K562 (cell line): ENCODE results near the gene ZNF473. TPM values are rescaled to one million over a fixed set of nuclear protein-coding genes. Genes with fewer than 3 reads are reported as not detected.

Experiments
- ATAC-seq: fragments of 200-7000 bp; cut with Tn5 transposase; 3 replicates; pipeline ENCODE4 v1.9.1; 2020; ENCODE audit warnings: moderate library complexity
- BruUV-seq: library from RNA; stranded (reverse); fragments of 400-500 nt; replicated peaks from 2 replicates; lab custom pipeline; 2021; lab: Mats Ljungman, UMichigan
- CTCF ChIA-PET: fragments of 300-600 bp; formaldehyde crosslinking; extraction: SDS; loops from one replicate; lab custom pipeline; 2021; ENCODE audit warnings: low intra/inter-chr PET ratio; lab: Yijun Ruan, JAX
- POLR2A ChIA-PET: fragments of 300-600, 350-650 bp; sonication (Branson Sonifier 250); formaldehyde crosslinking; extraction: SDS; loops from one replicate; lab custom pipeline; 2021; ENCODE audit warnings: antibody characterized with exemption, inconsistent platforms; lab: Yijun Ruan, JAX
- DNase-seq, 4 experiments: peaks; one replicate each; pipeline versions ENCODE4 v3.0.0 to v3.0.0-alpha.2; 2011 to 2018; ENCODE audit warnings: low spot score in 3 of 4, mixed read lengths in 3 of 4; ENCODE audit errors: extremely low read depth in 1 of 4
- FAIRE-seq: peaks from 2 replicates; lab custom pipeline; 2011; peaks lifted over from hg19 to GRCh38; lab: Jason Lieb, UNC
- H2AFZ ChIP-seq: 2 replicates; pipeline ENCODE4 v1.6.0; 2011; ENCODE audit warnings: low read depth, low read length, control low read depth, inconsistent platforms
- H3K27ac ChIP-seq: fragments of 200-600 bp; 3 replicates; pipeline ENCODE4 v1.8.0; 2011; ENCODE audit warnings: low read depth, mild to moderate bottlenecking, control low read depth, inconsistent platforms, low read length, moderate library complexity, mixed read lengths; ENCODE audit errors: extremely low read depth
- H3K27me3 ChIP-seq, 2 experiments: fragments of 300-600 bp in 1 of 2; 2 replicates in 1 of 2; 3 replicates in 1 of 2; pipeline versions ENCODE4 v1.6.0 to v1.8.0; 2011; ENCODE audit warnings: inconsistent platforms in 2 of 2, low read length in 2 of 2, mild to moderate bottlenecking in 1 of 2, mixed read lengths in 1 of 2, moderate library complexity in 1 of 2; ENCODE audit not compliant: control insufficient read depth in 2 of 2, insufficient read depth in 2 of 2
- H3K36me3 ChIP-seq: fragments of 300-600 bp; 3 replicates; pipeline ENCODE4 v1.8.0; 2011; ENCODE audit warnings: mild to moderate bottlenecking, low read length, inconsistent platforms; ENCODE audit not compliant: control insufficient read depth, insufficient read depth
- H3K4me1 ChIP-seq, 2 experiments: fragments of 200-600 bp in 1 of 2; replicated peaks in 1 of 2; 2 replicates in 1 of 2; 3 replicates in 1 of 2; pipeline versions ENCODE4 v1.5.1 to v1.8.0; 2011; ENCODE audit warnings: inconsistent platforms in 2 of 2, low read length in 2 of 2, mild to moderate bottlenecking in 1 of 2, mixed read lengths in 1 of 2, moderate library complexity in 1 of 2; ENCODE audit not compliant: control insufficient read depth in 2 of 2, insufficient read depth in 2 of 2
- H3K4me2 ChIP-seq: 2 replicates; pipeline ENCODE4 v1.6.1; 2011; ENCODE audit warnings: low read length, control low read depth, inconsistent platforms, mixed read lengths; ENCODE audit not compliant: insufficient read depth
- H3K4me3 ChIP-seq: fragments of 200-600 bp; sonication (generic), shearing (Covaris generic); 2 replicates; pipeline ENCODE4 v1.5.1; 2016; ENCODE audit warnings: control low read depth, inconsistent platforms
- H3K79me2 ChIP-seq: fragments of 200-600 bp; 3 replicates; pipeline ENCODE4 v1.8.0; 2011; ENCODE audit warnings: low read length, inconsistent platforms; ENCODE audit not compliant: control insufficient read depth, insufficient read depth
- H3K9ac ChIP-seq, 2 experiments: 2 replicates each; pipeline versions ENCODE4 v1.6.0 to v1.6.1; 2011; ENCODE audit warnings: low read depth in 2 of 2, low read length in 2 of 2, control low read depth in 1 of 2, inconsistent platforms in 1 of 2, mild to moderate bottlenecking in 1 of 2, mixed read lengths in 1 of 2; ENCODE audit not compliant: insufficient read depth in 1 of 2
- H3K9me1 ChIP-seq: one replicate; pipeline ENCODE4 v1.6.0; 2011; ENCODE audit warnings: inconsistent platforms, mild to moderate bottlenecking, low read length, moderate library complexity; ENCODE audit not compliant: control insufficient read depth, insufficient read depth
- H3K9me3 ChIP-seq: replicated peaks from 2 replicates; pipeline ENCODE4 v1.5.1; 2011; ENCODE audit warnings: low read depth, low read length, inconsistent platforms; ENCODE audit not compliant: control insufficient read depth, insufficient read depth
- H4K20me1 ChIP-seq: replicated peaks from 2 replicates; pipeline ENCODE4 v1.6.1; 2011; ENCODE audit warnings: low read length, inconsistent platforms, mixed read lengths; ENCODE audit not compliant: control insufficient read depth, insufficient read depth
- BHLHE40 ChIP-seq: IDR thresholded peaks from 2 replicates; pipeline ENCODE4 v1.6.1; 2011; ENCODE audit warnings: low read length, improper control_type of control experiment
- HEY1 ChIP-seq: fragments of 250-450 bp; sonication (Bioruptor Pico); IDR thresholded peaks from 2 replicates; pipeline ENCODE4 v1.5.0; 2020; ENCODE audit warnings: mild to moderate bottlenecking, moderate library complexity, borderline replicate concordance
- HNRNPK ChIP-seq: fragments of 200-400 bp; formaldehyde crosslinking; IDR thresholded peaks from one replicate; pipeline ENCODE4 v1.6.1; 2018; ENCODE audit warnings: mild to moderate bottlenecking, low read depth, low read length; ENCODE audit not compliant: poor library complexity, severe bottlenecking
- MCM5 ChIP-seq: fragments of 450-650 bp; IDR thresholded peaks from 2 replicates; pipeline ENCODE4 v1.6.1; 2016; ENCODE audit warnings: low read depth
- MITF ChIP-seq: IDR thresholded peaks from 2 replicates; pipeline ENCODE4 v1.6.1; 2014; ENCODE audit warnings: antibody characterized with exemption
- NFE2 ChIP-seq: IDR thresholded peaks from 2 replicates; pipeline ENCODE4 v1.6.1; 2014; ENCODE audit warnings: antibody characterized with exemption, low read depth
- RB1 ChIP-seq: fragments of 450-650 bp; IDR thresholded peaks from 2 replicates; pipeline ENCODE4 v1.6.1; 2017; ENCODE audit warnings: low read depth, mild to moderate bottlenecking
- RBM25 ChIP-seq: fragments of 200-400 bp; formaldehyde crosslinking; IDR thresholded peaks from 2 replicates; pipeline ENCODE4 v1.6.1; 2018; ENCODE audit warnings: low read length, low read depth, moderate library complexity; ENCODE audit not compliant: severe bottlenecking
- SAP30 ChIP-seq: fragments of 200-600 bp; sonication (generic); IDR thresholded peaks from 2 replicates; pipeline ENCODE4 v1.6.1; 2012; ENCODE audit warnings: borderline replicate concordance, low read depth, mild to moderate bottlenecking, moderate library complexity, low read length, control low read depth, inconsistent platforms; ENCODE audit not compliant: insufficient read depth, poor library complexity, severe bottlenecking
- SMARCB1 ChIP-seq: IDR thresholded peaks from 2 replicates; pipeline ENCODE4 v1.6.1; 2011; ENCODE audit warnings: improper control_type of control experiment, low read depth; ENCODE audit not compliant: insufficient read length
- THRB ChIP-seq: fragments of 450-650 bp; formaldehyde crosslinking; conservative IDR thresholded peaks from 2 replicates; pipeline ENCODE4 v1.4.0; 2022; ENCODE audit warnings: mild to moderate bottlenecking, missing genetic modification characterization
- TSC22D4 ChIP-seq: fragments of 450-650 bp; IDR thresholded peaks from 2 replicates; pipeline ENCODE4 v1.6.1; 2016; ENCODE audit warnings: missing genetic modification characterization, missing biosample characterization, control low read depth
- UBTF ChIP-seq, 2 experiments: IDR thresholded peaks; 2 replicates each; pipeline ENCODE4 v1.6.1; 2012; ENCODE audit warnings: improper control_type of control experiment in 2 of 2, low read depth in 2 of 2, low read length in 2 of 2, borderline replicate concordance in 1 of 2
- ZNF121 ChIP-seq: sonication (generic); formaldehyde crosslinking; conservative IDR thresholded peaks from 2 replicates; pipeline ENCODE4 v1.8.0; 2022; ENCODE audit warnings: missing genetic modification reagents
- ZNF77 ChIP-seq: fragments of 250-450 bp; sonication (Bioruptor Pico); IDR thresholded peaks from 2 replicates; pipeline ENCODE4 v1.5.0; 2020
- whole genome bisulfite sequencing: fragments of 100-300 bp; shearing (Covaris generic); methylation state at CpG from one replicate; pipeline ENCODE4 v1.1.6; 2016; ENCODE audit warnings: low coverage, mixed read lengths; ENCODE audit not compliant: insufficient coverage; ENCODE audit errors: missing lambda C conversion rate; 5-methylcytosine and 5-hydroxymethylcytosine counted together
- in situ Hi-C: fragments of 300-500 bp; cut with MboI; formaldehyde crosslinking; loops from 4 replicates; pipeline ENCODE4 v1.15.0; 2018; ENCODE audit warnings: inconsistent platforms, mixed read lengths
- intact Hi-C: fragments of 100-400 bp; cut with micrococcal nuclease; formaldehyde crosslinking; loops from 2 replicates; pipeline ENCODE4 v1.14.2; 2022
- polyA plus RNA-seq, 8 experiments: library from polyadenylated mRNA; depleted of rRNA in 4 of 8; stranded (reverse) in 5 of 8; unstranded in 3 of 8; fragments of >200 nt; fragmentation: Nextera tagmentation in 2 of 8; fragmentation: Illumina TruSeq in 1 of 8; extraction: Ambion mirVana in 2 of 8; extraction: Trizol in 1 of 8; gene quantifications; 2 replicates each; pipeline versions ENCODE4 v1.2.1 to v1.2.3, GENCODE V29; 2011 to 2014; ENCODE audit warnings: inconsistent platforms in 1 of 8, missing spikeins in 1 of 8
- total RNA-seq, 7 experiments: library from RNA; depleted of rRNA in 6 of 7; stranded (reverse); fragments of >200 nt in 6 of 7; fragmentation: Illumina TruSeq in 2 of 7; extraction: Trizol in 2 of 7; gene quantifications; 2 replicates each; pipeline versions ENCODE4 v1.2.1 to v1.2.3, GENCODE V29; 2011 to 2021; ENCODE audit warnings: low replicate concordance in 1 of 7

ZNF473 gene
- total and polyA plus RNA-seq, 9 of the 15 experiments (the other 6 are each of a cell fraction or from before 2014, with no cell fraction given) = 8.2 to 34.0 (median 28.5) TPM

- intact Hi-C loops = no loop called here
- no peak overlapping the region for H3K4me3 ChIP-seq
- ChIA-PET CTCF (interaction anchor here (0.6 to 3.7 kb wide), 2 partner anchors 45 to 475 kb away, joined by 3 to 61 read pairs; no protein-coding TSS in a partner anchor), POLR2A (interaction anchor here (0.7 to 0.9 kb wide), 2 partner anchors 17 to 475 kb away, joined by 4 read pairs; no protein-coding TSS in a partner anchor)
- H4K20me1 ChIP-seq = peaks cover 20% of the 10 kb centered on the region
- no peaks in the 10 kb centered on the region for H3K9me3 ChIP-seq
- H3K9me1 ChIP-seq = no peaks in the 10 kb centered on the region
- FAIRE-seq (peak; percentile 96), ATAC-seq (peak; percentile 69), DNase-seq (peak; percentile 47 to 88 (median 56))
- H3K79me2 ChIP-seq = no peaks in the 10 kb centered on the region
- H2AFZ ChIP-seq = no peak overlapping the region
- H3K4me2 ChIP-seq = peak overlapping the region; percentile 33; the same call in 1 of the 2 replicates
- H3K36me3 ChIP-seq = peaks cover 16% of the 10 kb centered on the region; the same call in 2 of the 3 replicates
- H3K9ac ChIP-seq = peak overlapping the region in 1 of 2 experiments; percentile 76; a peak in 2 of 4 replicates
- in situ Hi-C loops = loop anchor here (5.0 kb wide), 1 partner anchor 90 kb away; no protein-coding TSS in a partner anchor
- BruUV-seq = no TSS peak
- peaks cover 13 to 29% of the 10 kb centered on the region in 2 experiments; a peak in 4 of 5 replicates for H3K4me1 ChIP-seq
- H3K27me3 ChIP-seq = no peaks in the 10 kb centered on the region
- WGBS = 15% methylated on average over 21 of the region's 21 CpGs
- peak overlapping the region; percentile 2; the same call in 2 of the 3 replicates for H3K27ac ChIP-seq
- TF ChIP-seq BHLHE40 (peak; percentile 38; the same call in 1 of the 2 replicates), SAP30 (no peak), HEY1 (CRISPR knock-in tag) (no peak), UBTF (IDR thresholded peaks at IDR 0.05; ENCODE audit: borderline replicate concordance in 1 of 2, low read depth in 2 of 2, low read length in 2 of 2) (peak in 1 of 2 experiments; percentile 83; a peak in 2 of 4 replicates), THRB (CRISPR knock-in tag) (no peak), SMARCB1 (no peak), MITF (0 out of 2 replicates have a peak, but pooled peaks have one; percentile 15), TSC22D4 (tag) (no peak), MCM5 (no peak), ZNF77 (CRISPR knock-in tag) (no peak), ZNF121 (CRISPR knock-in tag) (peak; percentile 98), HNRNPK (no peak), NFE2 (peak; percentile 19; the same call in 1 of the 2 replicates), RB1 (no peak), RBM25 (peak; percentile 57)
These were observed 43.9 kb upstream of the ZNF473 start for GRCh38 chr19:49981603-49982593.
